Pancreas (tissue), 10 donors: ENCODE data around the gene FIGLA. TPM values are rescaled to one million over a fixed set of nuclear protein-coding genes. Genes with fewer than 3 reads are reported as not detected.

Source experiments
- ATAC-seq, 4 donors: fragments of 200-7000 bp; cut with Tn5 transposase; one replicate each; pipeline versions ENCODE4 v1.8.0 to v1.9.1; 2020; ENCODE audit warnings: mild to moderate bottlenecking in 4 of 4, moderate library complexity in 4 of 4
- DNase-seq, 6 donors: peaks; one replicate each; pipeline ENCODE4 v3.0.0-alpha.2; 2020
- FAIRE-seq: peaks from 2 replicates; lab custom pipeline; 2012; peaks lifted over from hg19 to GRCh38; lab: Jason Lieb, UNC
- H3K27ac ChIP-seq, 4 donors: fragments of 200-600 bp; sonication (generic); 1 replicate in 3 of 4; 2 replicates in 1 of 4; pipeline versions ENCODE4 v1.5.0 to v1.8.0; 2020
- H3K27me3 ChIP-seq, 4 donors: fragments of 200-600 bp; one replicate each; pipeline ENCODE4 v1.8.0; 2021
- H3K36me3 ChIP-seq, 3 donors: fragments of 200-600 bp; sonication (generic) in 1 of 3; one replicate each; pipeline versions ENCODE4 v1.5.0 to v1.8.0; 2020 to 2021
- H3K4me1 ChIP-seq, 3 donors: fragments of 200-600 bp; one replicate each; pipeline ENCODE4 v1.8.0; 2021
- H3K4me3 ChIP-seq, 4 donors: fragments of 200-600 bp; sonication (generic) in 2 of 4; one replicate each; pipeline versions ENCODE4 v1.5.0 to v1.8.0; 2020 to 2021
- H3K9me3 ChIP-seq, 4 donors: fragments of 200-600 bp; one replicate each; pipeline ENCODE4 v1.8.0; 2021
- WGBS, 2 donors: extraction: QIAGEN DNeasy Blood & Tissue Kit; methylation state at CpG; one replicate each; pipeline ENCODE4 v1.1.7; 2013; 5-methylcytosine and 5-hydroxymethylcytosine counted together
- intact Hi-C, 3 donors: fragments of 100-400 bp; cut with DNase I; formaldehyde crosslinking; loops; one replicate each; pipeline versions ENCODE4 v1.11.1 to v1.14.2; 2022
- polyA plus RNA-seq, 2 donors: library from polyadenylated mRNA; stranded (reverse); fragments of 200-250 nt; gene quantifications; one replicate each; pipeline ENCODE4 v1.2.3, GENCODE V29; 2013
- total RNA-seq, 6 donors: library from RNA; stranded (reverse); fragmentation: NEBNext Ultra II Directional in 4 of 6; extraction: Animal tissue kit (Norgen Biotek cat#: 25700) in 4 of 6; gene quantifications; one replicate each; pipeline versions ENCODE4 v1.2.1 to v1.2.4, GENCODE V29; 2021 to 2023
- TF ChIP-seq, protein P1 (sequence below), 4 donors: fragments of 200-600 bp; sonication (generic) in 3 of 4; IDR thresholded peaks; one replicate each; pipeline versions ENCODE4 v1.5.0 to v1.8.0; 2021; ENCODE audit warnings: antibody characterized with exemption in 4 of 4
- donor health status: healthy with polysubstance abuse.
- donor health status: DM: no; HTN: no; CAD: no; lungs with moderate emphysema.
- donor health status: DM: no; HTN: no; CAD: no.
- donor health status: control.
- donor health status: control.
- donor health status: Bipolar disorder and iron deficiency.
- donor health status: DM: yes; HTN: yes; CAD: no.
- donor health status: DM: no; HTN: no; CAD: no.
- donor health status: DM: no; HTN: no; CAD: no.
- donor health status: DM: yes; HTN: yes; CAD: no.

FIGLA gene
- total and polyA plus RNA-seq, 8 donors = 0.83 to 1.1 TPM; not detected in 6

DNA sequence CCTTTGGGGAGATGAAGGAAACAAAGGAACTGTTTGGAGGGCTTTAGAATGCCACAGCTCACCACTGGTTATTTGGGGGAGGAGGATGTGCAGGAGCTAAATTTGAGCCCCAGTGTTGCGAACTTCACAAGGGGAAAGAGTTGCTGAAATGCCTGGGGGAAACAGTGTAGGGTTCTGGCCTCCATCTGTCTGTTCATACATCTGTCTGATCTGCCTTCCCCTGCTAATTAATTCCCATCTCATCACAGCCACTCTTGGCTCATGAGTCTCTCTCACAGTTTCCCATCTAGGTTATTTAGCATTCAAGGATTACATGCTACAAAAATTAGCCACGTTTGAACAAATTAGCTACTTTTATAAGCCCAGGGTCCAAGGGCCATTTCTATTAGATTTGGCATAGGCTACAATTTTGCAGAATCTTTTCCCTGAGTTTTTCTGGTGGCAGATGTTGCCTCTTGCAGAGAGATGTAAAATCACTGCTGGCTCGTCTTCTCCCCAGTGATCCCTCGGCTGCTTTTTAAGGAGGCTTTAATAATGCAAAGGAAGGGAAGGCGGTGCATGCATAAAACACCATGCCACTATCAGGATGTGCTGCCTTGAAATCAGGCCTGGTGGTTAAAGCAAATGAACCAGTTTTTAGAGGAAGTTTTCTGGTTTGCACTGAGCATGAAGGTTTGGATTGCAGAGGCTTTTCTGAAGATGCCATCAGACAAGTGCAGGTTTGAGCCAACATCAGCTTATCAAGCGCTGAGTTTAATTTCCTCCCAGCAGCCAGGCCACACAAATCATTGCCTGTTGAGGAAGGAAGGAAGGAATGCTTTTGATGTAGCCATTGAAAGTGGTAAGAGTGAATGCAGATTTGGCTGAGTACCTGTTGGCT, 57.4 kb downstream of the FIGLA start:
- Histone ChIP-seq H3K4me1 (no peaks in the 10 kb centered on the region), H3K27ac (no peak overlapping the region), H3K27me3 (no peaks in the 10 kb centered on the region), H3K36me3 (no peaks in the 10 kb centered on the region), H3K4me3 (no peak overlapping the region), H3K9me3 (no peaks in the 10 kb centered on the region)
- intact Hi-C loops = no loop called here
- FAIRE-seq (no peak), ATAC-seq (no peak), DNase-seq (no peak)
- WGBS, 2 donors = 73 to 83% methylated on average over 6 of the region's 6 CpGs
- TF ChIP-seq, protein P1, sequence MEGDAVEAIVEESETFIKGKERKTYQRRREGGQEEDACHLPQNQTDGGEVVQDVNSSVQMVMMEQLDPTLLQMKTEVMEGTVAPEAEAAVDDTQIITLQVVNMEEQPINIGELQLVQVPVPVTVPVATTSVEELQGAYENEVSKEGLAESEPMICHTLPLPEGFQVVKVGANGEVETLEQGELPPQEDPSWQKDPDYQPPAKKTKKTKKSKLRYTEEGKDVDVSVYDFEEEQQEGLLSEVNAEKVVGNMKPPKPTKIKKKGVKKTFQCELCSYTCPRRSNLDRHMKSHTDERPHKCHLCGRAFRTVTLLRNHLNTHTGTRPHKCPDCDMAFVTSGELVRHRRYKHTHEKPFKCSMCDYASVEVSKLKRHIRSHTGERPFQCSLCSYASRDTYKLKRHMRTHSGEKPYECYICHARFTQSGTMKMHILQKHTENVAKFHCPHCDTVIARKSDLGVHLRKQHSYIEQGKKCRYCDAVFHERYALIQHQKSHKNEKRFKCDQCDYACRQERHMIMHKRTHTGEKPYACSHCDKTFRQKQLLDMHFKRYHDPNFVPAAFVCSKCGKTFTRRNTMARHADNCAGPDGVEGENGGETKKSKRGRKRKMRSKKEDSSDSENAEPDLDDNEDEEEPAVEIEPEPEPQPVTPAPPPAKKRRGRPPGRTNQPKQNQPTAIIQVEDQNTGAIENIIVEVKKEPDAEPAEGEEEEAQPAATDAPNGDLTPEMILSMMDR (IDR thresholded peaks at IDR 0.05) = no peak

DNA sequence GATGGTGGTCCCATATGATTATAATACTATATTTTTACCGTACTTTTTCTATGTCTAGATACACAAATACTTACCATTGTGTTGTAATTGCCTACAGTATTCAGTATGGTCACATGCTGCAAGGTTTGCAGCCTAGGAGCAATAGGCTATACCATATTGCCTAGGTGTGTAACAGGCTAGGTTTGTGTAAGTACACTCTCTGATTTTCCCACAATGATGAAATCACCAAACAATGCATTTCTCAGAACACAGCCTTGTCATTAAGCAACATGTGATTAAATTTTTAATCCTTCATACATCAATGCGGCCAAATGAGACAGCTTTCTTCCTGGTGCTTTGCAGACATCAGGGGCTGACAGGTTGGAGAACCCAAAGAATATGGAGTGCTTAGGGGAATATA, 59.7 kb downstream of the FIGLA start:
- DNase-seq (no peak), ATAC-seq (no peak), FAIRE-seq (no peak)
- no peaks in the 10 kb centered on the region for H3K27me3 ChIP-seq
- no peak overlapping the region for H3K27ac ChIP-seq
- intact Hi-C loops = no loop called here
- H3K36me3 ChIP-seq = no peaks in the 10 kb centered on the region
- TF ChIP-seq, protein P1 (IDR thresholded peaks at IDR 0.05) = no peak
- H3K9me3 ChIP-seq = no peaks in the 10 kb centered on the region
- WGBS, 2 donors = 80 to 88% methylated on average over 2 of the region's 2 CpGs
- no peaks in the 10 kb centered on the region for H3K4me1 ChIP-seq
- no peak overlapping the region for H3K4me3 ChIP-seq

DNA sequence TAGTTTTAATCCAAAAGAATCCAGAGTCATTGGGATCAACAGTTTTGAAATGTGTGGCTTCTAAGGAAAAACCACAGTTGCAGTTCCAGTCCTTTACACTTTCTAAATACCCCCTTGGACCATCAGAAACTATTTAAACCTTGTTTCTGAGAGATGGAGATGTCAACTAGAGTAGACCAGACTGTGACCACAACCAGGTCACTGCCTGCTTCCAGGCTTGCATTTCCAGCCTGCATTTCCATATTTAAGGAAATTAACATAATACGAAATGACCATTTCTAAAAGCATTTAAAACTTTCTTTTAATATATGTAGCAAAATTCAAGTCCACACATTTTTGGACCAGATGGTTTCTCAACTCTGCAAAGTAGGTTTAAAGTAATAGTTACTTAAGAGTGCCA, 60.8 kb downstream of the FIGLA start:
- DNase-seq = no peak
- no peaks in the 10 kb centered on the region for H3K36me3 ChIP-seq
- H3K27ac ChIP-seq = no peak overlapping the region
- ATAC-seq = no peak
- 81 to 92% methylated on average over 1 of the region's 1 CpG for WGBS, 2 donors
- H3K4me3 ChIP-seq = no peak overlapping the region
- intact Hi-C loops = no loop called here
- H3K4me1 ChIP-seq = no peaks in the 10 kb centered on the region
- H3K27me3 ChIP-seq = no peaks in the 10 kb centered on the region
- H3K9me3 ChIP-seq = no peaks in the 10 kb centered on the region
- FAIRE-seq = no peak
- TF ChIP-seq, protein P1 (IDR thresholded peaks at IDR 0.05) = no peak

DNA sequence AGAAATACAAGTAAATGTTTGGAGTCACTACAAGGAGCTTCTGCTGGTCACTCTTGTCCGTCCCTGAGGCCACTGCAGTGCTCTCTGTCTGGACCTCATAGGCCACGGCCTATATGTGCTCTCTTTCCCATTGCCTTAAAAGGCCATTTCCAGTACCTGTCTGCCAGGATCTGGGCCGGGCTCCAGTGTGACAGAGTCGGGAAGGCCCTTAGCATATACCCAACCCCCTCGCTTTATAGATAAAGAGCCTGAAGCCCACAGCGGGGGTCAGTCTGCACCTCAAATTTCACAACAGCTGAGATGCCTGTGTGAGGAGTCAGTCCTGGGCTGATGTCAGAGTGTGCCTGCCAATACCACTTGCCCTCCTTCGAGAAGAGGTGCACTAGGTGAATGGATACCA, 62.3 kb downstream of the FIGLA start:
- DNase-seq = no peak
- no peak for ATAC-seq
- H3K27ac ChIP-seq = no peak overlapping the region
- TF ChIP-seq, protein P1 (IDR thresholded peaks at IDR 0.05) = no peak
- H3K36me3 ChIP-seq = no peaks in the 10 kb centered on the region
- no peak for FAIRE-seq
- 69 to 74% methylated on average over 7 of the region's 7 CpGs for WGBS, 2 donors
- no peaks in the 10 kb centered on the region for H3K9me3 ChIP-seq
- no peaks in the 10 kb centered on the region for H3K27me3 ChIP-seq
- no peaks in the 10 kb centered on the region for H3K4me1 ChIP-seq
- no peak overlapping the region for H3K4me3 ChIP-seq
- intact Hi-C loops = no loop called here

Other genes with a start within 250 kb of the FIGLA start
- 10 to 100 TPM in 2 of 6 donors, 1 to 10 TPM in 4; 5.1 to 13.2 (median 7.7) TPM for gene TGFA, start 236.8 kb downstream of the FIGLA start, total RNA-seq
- gene TGFA, start 236.8 kb downstream of the FIGLA start, polyA plus RNA-seq = 1 to 10 TPM; 3.8 TPM
- 1 to 10 TPM; 2.6 to 5.5 (median 4.0) TPM for gene ADD2, start 22.4 kb downstream of the FIGLA start, total RNA-seq
- 1 to 10 TPM in 1 of 2 donors, under 1 TPM in 1; 0.38 to 1.2 TPM for gene ADD2, start 22.4 kb downstream of the FIGLA start, polyA plus RNA-seq
- gene CLEC4F, start 30.0 kb upstream of the FIGLA start, total RNA-seq = under 1 TPM in 4 of 6 donors, not detected in 2; 0.12 to 0.23 (median 0.16) TPM
- gene CLEC4F, start 30.0 kb upstream of the FIGLA start, polyA plus RNA-seq = under 1 TPM; 0.49 to 0.56 TPM
- under 1 TPM in 4 of 6 donors, not detected in 2; 0.09 to 0.34 (median 0.19) TPM for gene CD207, start 45.2 kb upstream of the FIGLA start, total RNA-seq
- gene CD207, start 45.2 kb upstream of the FIGLA start, polyA plus RNA-seq = under 1 TPM; 0.11 to 0.16 TPM
- 1 to 10 TPM in 4 of 6 donors, under 1 TPM in 2; 0.83 to 2.0 (median 1.2) TPM for gene VAX2, start 109.9 kb upstream of the FIGLA start, total RNA-seq
- 1 to 10 TPM; 3.5 to 7.0 TPM for gene VAX2, start 109.9 kb upstream of the FIGLA start, polyA plus RNA-seq
- 1 to 10 TPM; 1.4 to 3.1 (median 2.4) TPM for gene ATP6V1B1, start 145.3 kb upstream of the FIGLA start, total RNA-seq
- gene ATP6V1B1, start 145.3 kb upstream of the FIGLA start, polyA plus RNA-seq = 10 to 100 TPM; 10.9 to 17.0 TPM
- gene ANKRD53, start 188.0 kb upstream of the FIGLA start, total RNA-seq = 1 to 10 TPM; 3.5 to 9.0 (median 5.6) TPM
- gene ANKRD53, start 188.0 kb upstream of the FIGLA start, polyA plus RNA-seq = 10 to 100 TPM in 1 of 2 donors, 1 to 10 TPM in 1; 7.8 to 10.2 TPM
- 10 to 100 TPM; 37.5 to 46.2 (median 43.7) TPM for gene TEX261, start 204.2 kb upstream of the FIGLA start, total RNA-seq
- 10 to 100 TPM; 19.0 to 24.9 TPM for gene TEX261, start 204.2 kb upstream of the FIGLA start, polyA plus RNA-seq